Neural crest cell (in vitro differentiated cells): ENCODE results near the gene CCDC197. TPM values are rescaled to one million over a fixed set of nuclear protein-coding genes. Genes with fewer than 3 reads are reported as not detected.

ENCODE experiments used
- DNase-seq: peaks from one replicate; pipeline ENCODE4 v3.0.0; 2021; ENCODE audit warnings: low read depth, mixed read lengths, low spot score
- H3K27ac Mint-ChIP-seq: one replicate; pipeline ENCODE4 v1.8.0; 2021; ENCODE audit warnings: mild to moderate bottlenecking, mixed read lengths; ENCODE audit not compliant: unreplicated experiment
- H3K27me3 Mint-ChIP-seq: 2 replicates; pipeline ENCODE4 v1.8.0; 2021; ENCODE audit warnings: low read depth, mild to moderate bottlenecking, mixed read lengths
- H3K36me3 Mint-ChIP-seq: 2 replicates; pipeline ENCODE4 v1.8.0; 2021; ENCODE audit warnings: low read depth, mild to moderate bottlenecking, mixed read lengths
- H3K4me1 Mint-ChIP-seq: 2 replicates; pipeline ENCODE4 v1.8.0; 2021; ENCODE audit warnings: mixed read lengths
- H3K4me3 Mint-ChIP-seq: one replicate; pipeline ENCODE4 v1.8.0; 2021; ENCODE audit warnings: mild to moderate bottlenecking, mixed read lengths
- H3K9me3 Mint-ChIP-seq: 2 replicates; pipeline ENCODE4 v1.8.0; 2021; ENCODE audit warnings: mixed read lengths
- CTCF ChIP-seq: fragments of 200-600 bp; sonication (generic); conservative IDR thresholded peaks from 2 replicates; pipeline ENCODE4 v1.5.0; 2021; ENCODE audit warnings: antibody characterized with exemption, mild to moderate bottlenecking
- total RNA-seq: library from RNA; stranded (reverse); gene quantifications from 2 replicates; pipeline ENCODE4 v1.2.1, GENCODE V29; 2021

Gene CCDC197
- total RNA-seq, 1 donor from 2014 or later, result not detected

- no peak overlapping the region for H3K27ac Mint-ChIP-seq
- peaks cover 10% of the 10 kb centered on the region for H3K4me1 Mint-ChIP-seq
- no peak for TF ChIP-seq CTCF
- no peak overlapping the region for H3K4me3 Mint-ChIP-seq
- H3K9me3 Mint-ChIP-seq, result no peaks in the 10 kb centered on the region
- H3K36me3 Mint-ChIP-seq, result peaks cover 5% of the 10 kb centered on the region
- DNase-seq, result no peak
- H3K27me3 Mint-ChIP-seq, result no peaks in the 10 kb centered on the region
Measured at GRCh38 chr14:94038921-94039629, 42.0 kb downstream of the CCDC197 start.

GRCh38 chr14:94040247-94040646 lies 43.1 kb downstream of the CCDC197 start:
- DNase-seq, result no peak
- Mint-ChIP-seq H3K4me1 (peaks cover 10% of the 10 kb centered on the region), H3K36me3 (peaks cover 5% of the 10 kb centered on the region), H3K27ac (no peak overlapping the region), H3K9me3 (no peaks in the 10 kb centered on the region), H3K4me3 (no peak overlapping the region), H3K27me3 (no peaks in the 10 kb centered on the region)
- no peak for TF ChIP-seq CTCF

- no peak for TF ChIP-seq CTCF
- Mint-ChIP-seq H3K9me3 (no peaks in the 10 kb centered on the region), H3K27me3 (no peaks in the 10 kb centered on the region), H3K4me1 (peaks cover 10% of the 10 kb centered on the region), H3K4me3 (no peak overlapping the region), H3K27ac (peak overlapping the region; percentile 32), H3K36me3 (peaks cover 5% of the 10 kb centered on the region)
- DNase-seq, result no peak
Measured at GRCh38 chr14:94040796-94041195, 43.7 kb downstream of the CCDC197 start.

GRCh38 chr14:94041551-94042346 lies 44.6 kb downstream of the CCDC197 start:
- peaks cover 5% of the 10 kb centered on the region for H3K4me1 Mint-ChIP-seq
- no peak for DNase-seq
- H3K27ac Mint-ChIP-seq, result peak overlapping the region; percentile 62
- no peak overlapping the region for H3K4me3 Mint-ChIP-seq
- no peaks in the 10 kb centered on the region for H3K9me3 Mint-ChIP-seq
- TF ChIP-seq CTCF, result no peak
- no peaks in the 10 kb centered on the region for H3K27me3 Mint-ChIP-seq
- peaks cover 1% of the 10 kb centered on the region for H3K36me3 Mint-ChIP-seq

- no peaks in the 10 kb centered on the region for H3K36me3 Mint-ChIP-seq
- H3K27me3 Mint-ChIP-seq, result no peaks in the 10 kb centered on the region
- no peaks in the 10 kb centered on the region for H3K9me3 Mint-ChIP-seq
- peaks cover 4% of the 10 kb centered on the region for H3K4me1 Mint-ChIP-seq
- no peak for TF ChIP-seq CTCF
- no peak overlapping the region for H3K27ac Mint-ChIP-seq
- no peak for DNase-seq
- no peak overlapping the region for H3K4me3 Mint-ChIP-seq
Measured at GRCh38 chr14:94042433-94043091, 45.5 kb downstream of the CCDC197 start.
